Measurements from ENCODE around the gene ZNF836. TPM values are rescaled to one million over a fixed set of nuclear protein-coding genes. Genes with fewer than 3 reads are reported as not detected.
"Not testable (repeated sequence)": the region's sequence is repeated elsewhere in the genome, so short reads cannot be mapped to it uniquely, and the experiment has no call there.

ZNF836 gene
- total RNA-seq, 2 donors from 2014 or later, result 22.1 to 26.2 TPM

- H3K27ac Mint-ChIP-seq, result no peak overlapping the region
- no peak overlapping the region for H3K4me3 ChIP-seq (ENCODE audit: low read length)
- H3K9ac ChIP-seq (ENCODE audit: extremely low read depth, low read length, poor library complexity, severe bottlenecking), result no peak overlapping the region
- DNase-seq, result no peak
- no peak for TF ChIP-seq CTCF (conservative IDR thresholded peaks at IDR 0.05)
- H3K4me1 Mint-ChIP-seq, result no peaks in the 10 kb centered on the region
- peaks cover 84% of the 10 kb centered on the region for H3K36me3 Mint-ChIP-seq (ENCODE audit: low read depth)
- no peaks in the 10 kb centered on the region for H3K27me3 ChIP-seq (ENCODE audit: control insufficient read depth, insufficient read depth, low read length, poor library complexity, severe bottlenecking)
- H3K9me3 ChIP-seq (ENCODE audit: control insufficient read depth, low read length), result no peaks in the 10 kb centered on the region
- no peak overlapping the region for H3K4me3 Mint-ChIP-seq
- H3K27ac ChIP-seq (ENCODE audit: low read depth, low read length), result no peak overlapping the region
- no peaks in the 10 kb centered on the region for H3K4me1 ChIP-seq (ENCODE audit: control insufficient read depth, insufficient read depth, low read length)
- 96 to 97% methylated on average over 5 of the region's 5 CpGs for WGBS, 2 experiments (ENCODE audit: insufficient coverage in 1 of 2, insufficient read length in 1 of 2)
- no peaks in the 10 kb centered on the region for H3K27me3 Mint-ChIP-seq (ENCODE audit: insufficient read depth)
- H3K36me3 ChIP-seq (ENCODE audit: control insufficient read depth, insufficient read depth, low read length), result peaks cover 87% of the 10 kb centered on the region
- no peaks in the 10 kb centered on the region for H3K9me3 Mint-ChIP-seq
Measured at GRCh38 chr19:52206481-52206880, 35.1 kb upstream of the ZNF836 start.

GRCh38 chr19:52200755-52201391, 29.5 kb upstream of the ZNF836 start:
- not testable (repeated sequence) for H3K9me3 ChIP-seq (ENCODE audit: control insufficient read depth, low read length); H3K9ac ChIP-seq (ENCODE audit: extremely low read depth, low read length, poor library complexity, severe bottlenecking); H3K4me1 Mint-ChIP-seq; H3K4me3 ChIP-seq (ENCODE audit: low read length); DNase-seq; H3K9me3 Mint-ChIP-seq; H3K27ac ChIP-seq (ENCODE audit: low read depth, low read length); H3K4me1 ChIP-seq (ENCODE audit: control insufficient read depth, insufficient read depth, low read length); H3K4me3 Mint-ChIP-seq; H3K27me3 ChIP-seq (ENCODE audit: control insufficient read depth, insufficient read depth, low read length, poor library complexity, severe bottlenecking); H3K27ac Mint-ChIP-seq; H3K27me3 Mint-ChIP-seq (ENCODE audit: insufficient read depth)
- WGBS, 2 experiments (ENCODE audit: insufficient coverage in 1 of 2, insufficient read length in 1 of 2), result 96 to 97% methylated on average over 17 of the region's 17 CpGs
- peaks cover 70% of the 10 kb centered on the region for H3K36me3 Mint-ChIP-seq (ENCODE audit: low read depth)
- peaks cover 88% of the 10 kb centered on the region for H3K36me3 ChIP-seq (ENCODE audit: control insufficient read depth, insufficient read depth, low read length)

- no peaks in the 10 kb centered on the region for H3K9me3 ChIP-seq (ENCODE audit: control insufficient read depth, low read length)
- H3K27ac ChIP-seq (ENCODE audit: low read depth, low read length), result no peak overlapping the region
- WGBS, 2 experiments (ENCODE audit: insufficient coverage in 1 of 2, insufficient read length in 1 of 2), result 97% methylated on average over 5 to 7 of the region's 7 CpGs
- H3K27me3 ChIP-seq (ENCODE audit: control insufficient read depth, insufficient read depth, low read length, poor library complexity, severe bottlenecking), result no peaks in the 10 kb centered on the region
- Mint-ChIP-seq H3K27me3 (ENCODE audit: insufficient read depth) (no peaks in the 10 kb centered on the region), H3K4me1 (peaks cover 10% of the 10 kb centered on the region), H3K36me3 (ENCODE audit: low read depth) (peaks cover 69% of the 10 kb centered on the region), H3K27ac (no peak overlapping the region), H3K4me3 (no peak overlapping the region), H3K9me3 (no peaks in the 10 kb centered on the region)
- no peak overlapping the region for H3K9ac ChIP-seq (ENCODE audit: extremely low read depth, low read length, poor library complexity, severe bottlenecking)
- no peaks in the 10 kb centered on the region for H3K4me1 ChIP-seq (ENCODE audit: control insufficient read depth, insufficient read depth, low read length)
- peaks cover 88% of the 10 kb centered on the region for H3K36me3 ChIP-seq (ENCODE audit: control insufficient read depth, insufficient read depth, low read length)
- no peak for DNase-seq
- no peak for TF ChIP-seq CTCF (conservative IDR thresholded peaks at IDR 0.05)
- H3K4me3 ChIP-seq (ENCODE audit: low read length), result no peak overlapping the region
Measured at GRCh38 chr19:52200044-52200443, 28.6 kb upstream of the ZNF836 start.

- H3K4me3 Mint-ChIP-seq, result no peak overlapping the region
- 94 to 99% methylated on average over 2 to 3 of the region's 3 CpGs for WGBS, 2 experiments (ENCODE audit: insufficient coverage in 1 of 2, insufficient read length in 1 of 2)
- H3K36me3 ChIP-seq (ENCODE audit: control insufficient read depth, insufficient read depth, low read length), result peaks cover 76% of the 10 kb centered on the region
Measured at GRCh38 chr19:52198678-52199077, 27.3 kb upstream of the ZNF836 start.

More at GRCh38 chr19:52198678-52199077, 27.3 kb upstream of the ZNF836 start:
- no peak for TF ChIP-seq CTCF (conservative IDR thresholded peaks at IDR 0.05)
- no peak overlapping the region for H3K27ac ChIP-seq (ENCODE audit: low read depth, low read length)
- no peaks in the 10 kb centered on the region for H3K4me1 ChIP-seq (ENCODE audit: control insufficient read depth, insufficient read depth, low read length)
- Mint-ChIP-seq H3K36me3 (ENCODE audit: low read depth) (peaks cover 65% of the 10 kb centered on the region), H3K4me1 (peaks cover 20% of the 10 kb centered on the region), H3K27me3 (ENCODE audit: insufficient read depth) (no peaks in the 10 kb centered on the region), H3K27ac (no peak overlapping the region), H3K9me3 (no peaks in the 10 kb centered on the region)
- no peaks in the 10 kb centered on the region for H3K9me3 ChIP-seq (ENCODE audit: control insufficient read depth, low read length)
- H3K9ac ChIP-seq (ENCODE audit: extremely low read depth, low read length, poor library complexity, severe bottlenecking), result no peak overlapping the region
- no peak for DNase-seq
- no peaks in the 10 kb centered on the region for H3K27me3 ChIP-seq (ENCODE audit: control insufficient read depth, insufficient read depth, low read length, poor library complexity, severe bottlenecking)
- no peak overlapping the region for H3K4me3 ChIP-seq (ENCODE audit: low read length)
